GM21786 (cell line): Measurements from ENCODE around the gene PAXX.

Source experiments
- ATAC-seq: cut with Tn5 transposase; IDR thresholded peaks from one replicate; pipeline ENCODE4 v1.9.1; 2021; ENCODE audit not compliant: unreplicated experiment

PAXX gene

GRCh38 chr9:136964833-136965422, 27.3 kb upstream of the PAXX start:
- ATAC-seq, result no peak

GRCh38 chr9:136965771-136966484, 26.3 kb upstream of the PAXX start:
- no peak for ATAC-seq

- no peak for ATAC-seq
Measured at GRCh38 chr9:136968333-136969127, 23.7 kb upstream of the PAXX start.

GRCh38 chr9:136969150-136969549, 23.1 kb upstream of the PAXX start:
- ATAC-seq, result no peak

- ATAC-seq, result no peak
Measured at GRCh38 chr9:136969774-136970173, 22.4 kb upstream of the PAXX start.

- ATAC-seq, result no peak
Measured at GRCh38 chr9:136970361-136970760, 21.9 kb upstream of the PAXX start.

- ATAC-seq, result no peak
Measured at GRCh38 chr9:136971746-136972145, 20.5 kb upstream of the PAXX start.

GRCh38 chr9:136972335-136972734, 19.9 kb upstream of the PAXX start:
- no peak for ATAC-seq

- no peak for ATAC-seq
Measured at GRCh38 chr9:136972743-136973142, 19.5 kb upstream of the PAXX start.

- no peak for ATAC-seq
Measured at GRCh38 chr9:136973618-136974617, 18.3 kb upstream of the PAXX start.

- ATAC-seq, result no peak
Measured at GRCh38 chr9:136974817-136975535, 17.2 kb upstream of the PAXX start.

- ATAC-seq, result no peak
Measured at GRCh38 chr9:136975644-136976043, 16.6 kb upstream of the PAXX start.

- ATAC-seq, result no peak
Measured at GRCh38 chr9:136977223-136977622, 15.0 kb upstream of the PAXX start, which contains the start of gene PTGDS. Gene PTGDS (plus strand): TSS chr9:136977504. CDS start chr9:136977579, 75 bp downstream.

GRCh38 chr9:136977649-136978072, 14.6 kb upstream of the PAXX start:
- no peak for ATAC-seq

- no peak for ATAC-seq
Measured at GRCh38 chr9:136978073-136978864, 14.0 kb upstream of the PAXX start.

GRCh38 chr9:136978865-136979544, 13.2 kb upstream of the PAXX start:
- no peak for ATAC-seq

GRCh38 chr9:136979769-136980587, 12.2 kb upstream of the PAXX start:
- no peak for ATAC-seq
